ENCODE results near the gene PHTF1.

GRCh38 chr1:113770031-113770430, 10.7 kb upstream of the PHTF1 start:
- no peak for TF ChIP-seq TOX (CRISPR knock-in tag; IDR thresholded peaks at IDR 0.05; ENCODE audit: borderline replicate concordance)
- no peak for TF ChIP-seq RARB (CRISPR knock-in tag; IDR thresholded peaks at IDR 0.05)
- no peak for TF ChIP-seq POU6F1 (CRISPR knock-in tag; IDR thresholded peaks at IDR 0.05; ENCODE audit: borderline replicate concordance, low read depth)
- no peak for TF ChIP-seq ISL1 (CRISPR knock-in tag; IDR thresholded peaks at IDR 0.05)
- TF ChIP-seq, protein P1, sequence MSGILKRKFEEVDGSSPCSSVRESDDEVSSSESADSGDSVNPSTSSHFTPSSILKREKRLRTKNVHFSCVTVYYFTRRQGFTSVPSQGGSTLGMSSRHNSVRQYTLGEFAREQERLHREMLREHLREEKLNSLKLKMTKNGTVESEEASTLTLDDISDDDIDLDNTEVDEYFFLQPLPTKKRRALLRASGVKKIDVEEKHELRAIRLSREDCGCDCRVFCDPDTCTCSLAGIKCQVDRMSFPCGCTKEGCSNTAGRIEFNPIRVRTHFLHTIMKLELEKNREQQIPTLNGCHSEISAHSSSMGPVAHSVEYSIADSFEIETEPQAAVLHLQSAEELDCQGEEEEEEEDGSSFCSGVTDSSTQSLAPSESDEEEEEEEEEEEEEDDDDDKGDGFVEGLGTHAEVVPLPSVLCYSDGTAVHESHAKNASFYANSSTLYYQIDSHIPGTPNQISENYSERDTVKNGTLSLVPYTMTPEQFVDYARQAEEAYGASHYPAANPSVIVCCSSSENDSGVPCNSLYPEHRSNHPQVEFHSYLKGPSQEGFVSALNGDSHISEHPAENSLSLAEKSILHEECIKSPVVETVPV (CRISPR knock-in tag; IDR thresholded peaks at IDR 0.05) = no peak
- no peak for TF ChIP-seq PATZ1 (CRISPR knock-in tag; IDR thresholded peaks at IDR 0.05; ENCODE audit: borderline replicate concordance)
- no peak for TF ChIP-seq TCF4 (CRISPR knock-in tag; IDR thresholded peaks at IDR 0.05; ENCODE audit: borderline replicate concordance)
- no peak for TF ChIP-seq ZFP30 (CRISPR knock-in tag; IDR thresholded peaks at IDR 0.05)
